Breast epithelium (tissue), 3 donors: Measurements from ENCODE around the gene CDC16.

Experiments
- POLR2AphosphoS5 ChIP-seq, 3 donors: sonication (generic); formaldehyde crosslinking; IDR thresholded peaks; one replicate each; pipeline ENCODE4 v1.6.1; 2017; ENCODE audit warnings: antibody characterized with exemption in 3 of 3
- TF ChIP-seq, protein P1 (sequence below), 3 donors: fragments of 450-650 bp; IDR thresholded peaks; one replicate each; pipeline ENCODE4 v1.5.1; 2016 to 2017; ENCODE audit warnings: antibody characterized with exemption in 3 of 3, mild to moderate bottlenecking in 3 of 3, moderate library complexity in 3 of 3

DNA sequence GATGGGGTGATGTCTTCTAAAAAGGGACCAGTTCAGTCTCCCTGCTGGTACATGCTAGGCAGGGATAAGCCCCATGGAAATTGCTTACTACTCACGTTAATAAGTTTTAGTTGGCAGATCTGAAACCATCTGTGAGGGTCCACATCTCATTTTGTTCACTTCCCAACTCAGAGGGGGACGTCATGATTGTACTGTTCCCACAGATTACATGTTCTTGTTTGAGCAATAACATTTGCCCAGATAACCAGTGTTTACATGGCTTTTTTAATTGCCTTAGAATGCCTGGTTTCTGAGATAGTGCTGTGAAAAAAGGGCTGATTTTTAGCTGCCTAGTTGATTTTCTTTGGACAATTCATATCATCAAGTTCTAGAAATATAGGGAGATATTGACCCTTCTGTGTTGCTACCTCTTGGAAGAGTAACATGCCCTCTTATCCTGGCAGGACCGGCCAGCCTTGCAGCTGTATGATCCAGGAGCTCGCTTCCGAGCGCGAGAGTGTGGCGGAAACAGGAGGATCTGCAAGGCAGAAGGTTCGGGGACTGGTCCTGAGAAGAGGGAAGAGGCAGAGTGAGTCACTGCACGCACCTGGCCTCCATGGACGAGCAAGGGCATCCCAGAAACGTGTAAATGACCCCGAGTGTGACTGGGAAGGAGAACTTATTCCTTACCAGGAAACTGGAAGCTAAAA is 69.8 kb downstream of the CDC16 start:
- TF ChIP-seq POLR2AphosphoS5 (IDR thresholded peaks at IDR 0.05), result no peak
- TF ChIP-seq, protein P1, sequence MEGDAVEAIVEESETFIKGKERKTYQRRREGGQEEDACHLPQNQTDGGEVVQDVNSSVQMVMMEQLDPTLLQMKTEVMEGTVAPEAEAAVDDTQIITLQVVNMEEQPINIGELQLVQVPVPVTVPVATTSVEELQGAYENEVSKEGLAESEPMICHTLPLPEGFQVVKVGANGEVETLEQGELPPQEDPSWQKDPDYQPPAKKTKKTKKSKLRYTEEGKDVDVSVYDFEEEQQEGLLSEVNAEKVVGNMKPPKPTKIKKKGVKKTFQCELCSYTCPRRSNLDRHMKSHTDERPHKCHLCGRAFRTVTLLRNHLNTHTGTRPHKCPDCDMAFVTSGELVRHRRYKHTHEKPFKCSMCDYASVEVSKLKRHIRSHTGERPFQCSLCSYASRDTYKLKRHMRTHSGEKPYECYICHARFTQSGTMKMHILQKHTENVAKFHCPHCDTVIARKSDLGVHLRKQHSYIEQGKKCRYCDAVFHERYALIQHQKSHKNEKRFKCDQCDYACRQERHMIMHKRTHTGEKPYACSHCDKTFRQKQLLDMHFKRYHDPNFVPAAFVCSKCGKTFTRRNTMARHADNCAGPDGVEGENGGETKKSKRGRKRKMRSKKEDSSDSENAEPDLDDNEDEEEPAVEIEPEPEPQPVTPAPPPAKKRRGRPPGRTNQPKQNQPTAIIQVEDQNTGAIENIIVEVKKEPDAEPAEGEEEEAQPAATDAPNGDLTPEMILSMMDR (IDR thresholded peaks at IDR 0.05), result no peak
